HL-60 (cell line): Measurements from ENCODE around the gene AGXT2.

ENCODE experiments used
- DNase-seq, 2 experiments: peaks; one replicate each; pipeline ENCODE4 v3.0.0-alpha.2; 2010 to 2020; ENCODE audit warnings: low read depth in 1 of 2, low spot score in 1 of 2
- H3K27ac ChIP-seq: fragments of 250-450 bp; sonication (Bioruptor Pico); replicated peaks from 2 replicates; pipeline ENCODE4 v1.5.1; 2020; ENCODE audit warnings: mild to moderate bottlenecking, moderate library complexity
- H3K27me3 ChIP-seq: fragments of 250-450 bp; sonication (Bioruptor Pico); 2 replicates; pipeline ENCODE4 v1.5.1; 2021; ENCODE audit warnings: mild to moderate bottlenecking, moderate library complexity; ENCODE audit not compliant: insufficient read depth, poor library complexity, severe bottlenecking
- H3K4me3 ChIP-seq: replicated peaks from 2 replicates; pipeline ENCODE4 v1.5.1; 2011; ENCODE audit warnings: mild to moderate bottlenecking, control low read depth, low read length; ENCODE audit not compliant: insufficient read depth
- CTCF ChIP-seq: IDR thresholded peaks from one replicate; pipeline ENCODE4 v1.5.1; 2011; ENCODE audit warnings: low read length, control low read depth, inconsistent platforms; ENCODE audit not compliant: insufficient read depth
- GABPA ChIP-seq: IDR thresholded peaks from 2 replicates; pipeline ENCODE4 v1.6.1; 2012; ENCODE audit warnings: low read depth
- POLR2AphosphoS5 ChIP-seq: IDR thresholded peaks from 2 replicates; pipeline ENCODE4 v1.6.1; 2012; ENCODE audit warnings: low read depth
- REST ChIP-seq: IDR thresholded peaks from 2 replicates; pipeline ENCODE4 v1.6.1; 2012; ENCODE audit warnings: low read depth; ENCODE audit not compliant: insufficient replicate concordance
- SPI1 ChIP-seq: IDR thresholded peaks from 2 replicates; pipeline ENCODE4 v1.6.1; 2012; ENCODE audit warnings: low read depth, mild to moderate bottlenecking, borderline replicate concordance

AGXT2 gene

GRCh38 chr5:35058374-35058788 is 10.6 kb upstream of the AGXT2 start:
- DNase-seq, result no peak
- H3K27me3 ChIP-seq, result no peaks in the 10 kb centered on the region

GRCh38 chr5:35056686-35057085 is 8.9 kb upstream of the AGXT2 start:
- no peak for DNase-seq
- Histone ChIP-seq H3K4me3 (no peak overlapping the region), H3K27me3 (no peaks in the 10 kb centered on the region), H3K27ac (no peak overlapping the region)
- TF ChIP-seq CTCF (no peak), POLR2AphosphoS5 (no peak), REST (no peak), GABPA (no peak), SPI1 (no peak)

More at GRCh38 chr5:35058374-35058788, 10.6 kb upstream of the AGXT2 start:
- TF ChIP-seq GABPA, result no peak
- TF ChIP-seq REST, result no peak
- TF ChIP-seq CTCF, result no peak
- TF ChIP-seq SPI1, result no peak
- Histone ChIP-seq H3K4me3 (no peak overlapping the region), H3K27ac (no peak overlapping the region)

GRCh38 chr5:35052838-35053237 is 5.1 kb upstream of the AGXT2 start:
- TF ChIP-seq SPI1 (no peak), CTCF (no peak), REST (no peak), POLR2AphosphoS5 (no peak), GABPA (no peak)
- Histone ChIP-seq H3K27ac (no peak overlapping the region), H3K4me3 (no peak overlapping the region), H3K27me3 (no peaks in the 10 kb centered on the region)
- no peak for DNase-seq
